Measurements from ENCODE around the gene EP300. TPM values are rescaled to one million over a fixed set of nuclear protein-coding genes. Genes with fewer than 3 reads are reported as not detected.
"Not testable (repeated sequence)": the region's sequence is repeated elsewhere in the genome, so short reads cannot be mapped to it uniquely, and the experiment has no call there.

The EP300 gene
- total and polyA plus RNA-seq, 12 donors: 5.8 to 41.7 (median 35.6) TPM

DNA sequence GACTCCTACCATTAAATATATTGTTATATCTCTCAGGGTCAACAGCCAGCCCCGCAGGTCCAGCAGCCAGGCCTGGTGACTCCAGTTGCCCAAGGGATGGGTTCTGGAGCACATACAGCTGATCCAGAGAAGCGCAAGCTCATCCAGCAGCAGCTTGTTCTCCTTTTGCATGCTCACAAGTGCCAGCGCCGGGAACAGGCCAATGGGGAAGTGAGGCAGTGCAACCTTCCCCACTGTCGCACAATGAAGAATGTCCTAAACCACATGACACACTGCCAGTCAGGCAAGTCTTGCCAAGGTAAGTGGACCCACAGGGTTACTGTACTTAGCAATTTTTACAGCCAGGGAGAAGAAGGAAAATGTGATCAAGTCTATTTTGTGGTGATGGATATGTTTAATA is 35.1 kb downstream of the EP300 start:
- WGBS, 2 donors: 93 to 94% methylated on average over 5 of the region's 5 CpGs
- Histone ChIP-seq H3K27me3 (no peaks in the 10 kb centered on the region), H3K27ac (no peak overlapping the region), H3K36me3 (peaks cover 4 to 99% (median 68%) of the 10 kb centered on the region in 9 donors), H3K4me1 (peaks cover 0 to 15% (median 0%) of the 10 kb centered on the region in 9 donors), H3K9me3 (no peaks in the 10 kb centered on the region), H3K4me3 (no peak overlapping the region)
- TF ChIP-seq CTCF (IDR thresholded peaks at IDR 0.05): no peak
- ATAC-seq (peak in 1 of 8 donors; percentile 44), DNase-seq (no peak)
- intact Hi-C loops (cut with DNase I): loop anchor here in 2 of 10 donors (1.0 to 10.0 kb wide), 2 partner anchors 21 to 203 kb away; no protein-coding TSS in a partner anchor

- intact Hi-C loops (cut with DNase I): loop anchor here in 1 of 10 donors (10.0 kb wide), 1 partner anchor 204 kb away; no protein-coding TSS in a partner anchor
- peaks cover 0 to 5% (median 0%) of the 10 kb centered on the region in 9 donors for H3K4me1 ChIP-seq
- no peak overlapping the region for H3K27ac ChIP-seq
- H3K27me3 ChIP-seq: no peaks in the 10 kb centered on the region
- DNase-seq (no peak), ATAC-seq (no peak)
- 96% methylated on average over 14 of the region's 14 CpGs for WGBS, 2 donors
- no peak overlapping the region for H3K4me3 ChIP-seq
- peaks cover 4 to 100% (median 73%) of the 10 kb centered on the region in 9 donors for H3K36me3 ChIP-seq
- TF ChIP-seq CTCF (IDR thresholded peaks at IDR 0.05): no peak
- H3K9me3 ChIP-seq: no peaks in the 10 kb centered on the region
Measured at GRCh38 chr22:41128606-41129005, 36.2 kb downstream of the EP300 start.

DNA sequence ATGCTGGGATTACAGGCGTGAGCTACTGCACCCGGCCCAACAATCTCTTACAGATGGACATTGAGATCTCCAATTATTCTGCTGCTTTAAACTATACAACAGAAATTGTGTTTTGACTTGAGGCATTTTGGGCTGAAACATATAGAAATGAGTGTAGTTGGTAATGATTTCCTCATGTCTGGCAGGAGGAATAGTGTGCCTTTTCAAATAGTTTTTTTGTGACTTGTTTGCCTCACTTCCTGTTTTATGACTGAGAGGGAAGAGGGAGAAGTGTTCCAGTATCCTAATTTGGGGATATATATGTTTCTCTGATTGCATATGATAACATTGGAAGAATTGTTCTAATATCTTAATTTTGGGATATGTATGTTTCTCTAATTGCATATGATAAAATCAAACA is 40.2 kb downstream of the EP300 start:
- ATAC-seq: no peak
- intact Hi-C loops (cut with DNase I): no loop called here

DNA sequence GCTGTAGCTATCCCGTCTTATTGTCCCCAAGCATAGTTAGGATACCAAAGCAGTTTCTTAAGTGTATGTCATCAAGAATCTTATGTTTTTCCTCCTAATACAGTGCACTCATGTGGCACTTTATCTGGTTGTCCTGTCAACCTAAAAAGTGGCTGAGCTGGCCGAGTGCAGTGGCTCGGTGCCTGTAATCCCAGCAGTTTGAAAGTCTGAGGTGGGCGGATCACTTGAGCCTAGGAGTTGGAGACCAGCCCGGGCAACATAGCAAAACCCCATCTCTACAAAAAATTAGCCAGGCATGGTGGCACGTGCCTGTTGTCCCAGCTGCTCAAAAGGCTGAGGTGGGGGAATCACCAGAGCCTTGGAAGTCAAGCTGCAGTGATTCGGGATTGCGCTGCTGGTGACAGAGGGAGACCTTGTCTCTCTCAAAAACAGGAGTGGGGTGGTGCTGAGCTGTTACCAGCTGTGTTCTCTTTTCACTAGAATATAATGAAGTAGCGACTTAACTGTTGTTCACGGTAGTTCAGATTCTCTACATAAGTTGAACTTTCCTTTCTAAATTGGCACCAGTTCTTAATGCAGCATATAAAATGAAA is 48.1 kb downstream of the EP300 start:
- H3K4me1 ChIP-seq: peaks cover 0 to 19% (median 12%) of the 10 kb centered on the region in 9 donors
- H3K9me3 ChIP-seq: no peaks in the 10 kb centered on the region
- ATAC-seq (peak in 5 of 8 donors; percentile 29 to 67 (median 61)), DNase-seq (peak in 1 of 2 donors; percentile 13)
- no peak overlapping the region for H3K4me3 ChIP-seq
- no peaks in the 10 kb centered on the region for H3K27me3 ChIP-seq
- H3K36me3 ChIP-seq: peaks cover 5 to 100% (median 94%) of the 10 kb centered on the region in 9 donors
- WGBS, 2 donors: 47 to 57% methylated on average over 10 of the region's 10 CpGs
- intact Hi-C loops (cut with DNase I): loop anchor here in 4 of 10 donors (5.0 to 10.0 kb wide), 3 partner anchors 216 to 306 kb away; no protein-coding TSS in a partner anchor
- no peak for TF ChIP-seq CTCF (IDR thresholded peaks at IDR 0.05)
- peak overlapping the region in 2 of 10 donors; percentile 7 to 23 for H3K27ac ChIP-seq

More for the DNA sequence above, 40.2 kb downstream of the EP300 start:
- WGBS, 2 donors: 86 to 90% methylated on average over 2 of the region's 2 CpGs
- H3K4me3 ChIP-seq: no peak overlapping the region
- no peak for DNase-seq
- H3K9me3 ChIP-seq: no peaks in the 10 kb centered on the region
- no peaks in the 10 kb centered on the region for H3K27me3 ChIP-seq
- no peak for TF ChIP-seq CTCF (IDR thresholded peaks at IDR 0.05)
- H3K27ac ChIP-seq: no peak overlapping the region
- peaks cover 4 to 100% (median 80%) of the 10 kb centered on the region in 9 donors for H3K36me3 ChIP-seq
- H3K4me1 ChIP-seq: peaks cover 0 to 4% (median 0%) of the 10 kb centered on the region in 9 donors

DNA sequence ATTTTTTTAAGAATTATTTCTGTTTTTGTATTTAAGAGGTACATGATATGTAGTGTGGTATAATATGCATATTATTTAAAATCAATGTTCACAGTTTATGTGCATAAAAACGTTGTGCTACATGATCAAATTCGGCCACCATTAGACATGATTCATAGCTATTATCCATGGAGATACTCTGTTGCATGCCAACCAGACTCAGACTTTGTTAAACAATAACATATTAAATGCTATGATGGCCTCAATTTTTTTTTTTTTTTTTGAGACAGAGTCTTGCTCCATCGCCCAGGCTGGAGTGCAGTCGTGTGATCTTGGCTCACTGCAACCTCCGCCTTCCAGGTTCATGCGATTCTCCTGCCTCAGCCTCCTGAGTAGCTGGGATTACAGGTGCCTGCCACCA is 53.5 kb downstream of the EP300 start:
- 95% methylated on average over 6 of the region's 6 CpGs for WGBS, 2 donors
- H3K4me3 ChIP-seq, H3K9me3 ChIP-seq, ATAC-seq, H3K4me1 ChIP-seq, H3K27me3 ChIP-seq, H3K27ac ChIP-seq, DNase-seq: not testable (repeated sequence)
- H3K36me3 ChIP-seq: peaks cover 6 to 100% (median 95%) of the 10 kb centered on the region in 9 donors
- intact Hi-C loops (cut with DNase I): loop anchor here in 3 of 10 donors (10.0 kb wide), 2 partner anchors 221 to 311 kb away; no protein-coding TSS in a partner anchor
